ENCODE data around the gene ZDHHC1.

DNA sequence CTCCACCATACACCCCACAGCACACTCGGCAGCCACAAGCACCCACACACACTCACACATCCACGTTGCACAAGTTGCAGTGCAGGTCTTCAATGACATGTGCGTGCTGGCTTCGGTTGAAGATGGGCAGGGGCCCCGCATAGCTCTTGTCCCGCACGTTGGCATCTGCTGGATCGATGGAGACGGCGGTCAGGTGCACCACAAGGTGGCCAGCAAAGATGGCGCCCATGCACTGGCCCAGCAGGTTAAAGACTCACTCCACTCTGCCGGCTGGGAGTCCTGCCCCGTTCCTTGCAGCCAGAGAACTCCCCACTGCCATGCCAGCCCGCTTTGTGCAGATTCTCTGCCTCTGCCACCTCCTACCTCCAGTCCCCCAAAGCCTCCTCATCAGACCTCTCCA, 15.4 kb downstream of the ZDHHC1 start:
- TF ChIP-seq CTCF (IDR thresholded peaks at IDR 0.05) (no peak), POLR2A (IDR thresholded peaks at IDR 0.05) (no peak)

Data from testis (tissue), 2 donors.